NOMO-1 treated with dmso at 0.1 percent for 144 hours (cell line): Measurements from ENCODE around the gene NFATC2.

Source experiments
- DNase-seq: peaks from one replicate; lab custom pipeline; 2025; ENCODE audit not compliant: unreplicated experiment; lab: John Stamatoyannopoulos, UW

The NFATC2 gene

DNA sequence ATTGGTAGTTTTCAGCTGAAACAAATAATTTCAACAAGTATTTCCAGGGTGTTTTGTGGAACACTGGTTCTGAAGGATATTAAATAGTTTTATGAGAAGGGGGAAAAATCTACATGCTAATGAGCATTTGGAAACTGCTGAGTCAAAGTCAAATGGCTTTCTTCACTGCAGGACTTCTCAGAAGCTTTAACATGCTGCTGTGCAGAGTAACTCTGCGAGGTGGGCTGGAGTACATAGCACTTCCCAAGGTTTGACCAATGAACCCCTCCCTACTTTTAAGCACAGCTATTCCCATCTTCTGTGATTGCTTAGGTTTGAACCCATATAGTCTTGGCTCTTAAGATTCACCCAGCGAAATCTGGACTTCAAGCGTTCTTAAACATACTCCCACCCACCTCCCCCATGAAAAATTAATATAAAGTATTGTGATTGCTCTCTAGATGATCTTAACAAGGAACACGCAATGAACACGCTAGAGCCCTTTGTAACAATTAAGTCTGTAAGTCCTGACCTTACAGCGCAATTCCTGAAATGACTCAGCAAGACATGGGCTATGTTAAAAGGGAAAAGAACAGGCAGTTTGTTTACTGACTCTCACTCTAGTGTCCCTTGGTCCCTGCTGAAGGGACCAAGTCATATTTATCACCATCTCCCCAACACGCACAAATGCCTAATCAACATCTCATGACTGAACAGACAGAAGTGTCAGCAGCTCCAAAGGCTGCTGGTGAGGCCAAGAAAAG is 105.2 kb downstream of the NFATC2 start:
- no peak for DNase-seq

GRCh38 chr20:51434580-51435247 is 107.8 kb downstream of the NFATC2 start:
- DNase-seq = peak; percentile 8

DNA sequence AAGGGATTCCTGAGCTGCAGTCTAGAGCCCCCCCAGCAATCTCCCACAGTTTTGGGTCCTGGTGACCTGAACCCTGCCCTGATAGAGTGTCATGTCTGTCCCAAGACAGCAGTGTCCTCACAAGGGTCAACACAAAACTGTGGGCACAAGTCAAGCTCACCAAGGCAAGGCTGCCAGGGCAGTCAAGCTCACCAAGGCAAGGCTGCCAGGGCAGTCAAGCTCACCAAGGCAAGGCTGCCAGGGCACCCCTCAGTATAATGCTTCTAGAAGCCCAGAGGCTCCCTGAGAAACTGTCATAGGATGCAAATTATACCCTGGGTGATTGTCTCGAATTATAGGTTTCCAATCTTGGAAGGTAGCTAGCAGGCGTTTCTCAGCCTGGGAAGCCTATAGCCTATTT is 108.5 kb downstream of the NFATC2 start:
- DNase-seq = no peak

DNA sequence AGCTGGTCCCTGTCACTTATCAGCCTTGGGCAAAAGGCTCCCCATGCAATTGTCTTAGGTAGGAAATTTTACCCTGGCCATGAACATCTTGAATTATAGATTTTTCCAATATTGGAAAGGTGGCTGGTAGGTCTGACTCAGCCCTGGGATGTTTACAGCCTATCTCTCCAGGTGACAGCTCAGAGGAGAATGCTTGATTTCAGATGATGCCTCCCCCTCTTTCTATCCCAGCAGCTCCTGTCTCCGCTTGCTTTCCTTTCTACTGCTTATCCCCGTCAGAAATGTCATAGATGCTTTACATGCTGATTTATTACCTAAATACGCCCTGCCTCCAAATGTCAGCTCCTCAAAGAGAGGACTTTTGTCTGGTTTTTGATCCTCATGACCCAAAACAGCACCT is 109.6 kb downstream of the NFATC2 start:
- DNase-seq = no peak

DNA sequence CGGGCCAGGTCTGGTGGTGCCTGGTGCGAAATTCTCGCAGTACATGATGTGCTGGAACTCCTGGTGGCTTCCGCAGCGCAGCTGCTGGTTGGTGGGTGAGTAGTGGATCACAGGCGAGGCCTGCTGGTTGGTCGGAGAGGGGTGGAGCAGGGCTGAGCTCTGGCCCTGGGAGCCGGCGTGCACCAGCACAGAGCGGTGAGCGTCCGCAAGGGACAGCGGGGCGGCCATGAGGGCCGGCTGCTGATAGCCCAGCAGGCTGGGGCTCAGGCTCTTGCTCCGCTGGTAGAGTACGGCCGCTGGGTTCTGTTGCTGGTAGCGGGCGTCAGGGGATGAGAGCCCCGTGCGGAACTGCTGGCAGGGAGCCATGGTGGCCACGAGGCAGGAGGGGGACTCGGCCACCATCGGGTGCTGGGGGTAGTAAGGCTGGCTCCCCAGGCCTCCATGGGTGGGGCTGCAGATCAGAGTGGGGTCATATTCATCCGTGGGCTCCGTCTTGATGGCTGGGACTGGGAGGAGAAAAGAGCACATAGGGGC is 110.2 kb downstream of the NFATC2 start:
- no peak for DNase-seq

GRCh38 chr20:51431321-51431720 is 111.2 kb downstream of the NFATC2 start:
- no peak for DNase-seq

DNA sequence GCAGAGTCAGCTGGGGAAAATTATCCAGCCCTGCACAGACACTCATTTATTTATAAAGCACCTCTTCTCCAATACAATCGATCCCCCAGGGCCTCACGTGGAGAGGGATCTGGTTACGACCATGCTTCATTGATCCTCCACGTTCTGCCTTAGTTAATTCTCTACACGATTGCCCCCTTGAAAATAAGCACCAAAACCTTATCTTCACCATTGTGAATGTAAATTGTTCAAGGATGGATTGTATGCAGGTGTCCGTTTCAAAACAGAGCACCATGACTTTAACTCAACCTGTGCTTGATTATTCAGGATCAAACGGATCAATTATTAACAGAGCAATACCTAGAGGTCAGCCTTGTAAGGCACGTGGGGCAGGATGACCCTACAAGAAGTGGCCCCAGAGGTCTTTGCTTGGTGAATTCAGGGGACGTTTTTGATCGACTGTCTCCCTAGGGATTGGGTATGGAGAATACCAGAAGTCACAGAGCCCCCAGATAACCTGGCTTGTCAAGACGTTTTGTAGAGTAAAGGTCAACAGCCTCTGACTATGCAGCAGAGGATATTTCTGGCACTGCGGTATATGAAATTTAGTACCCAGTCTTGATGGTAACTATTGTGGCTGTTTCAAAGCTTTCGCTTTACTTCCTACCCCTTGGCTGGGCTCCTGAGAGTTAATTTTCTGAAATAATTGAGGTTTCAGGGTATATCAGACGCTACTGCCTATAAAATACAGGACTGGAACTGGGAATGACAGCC is 112.1 kb downstream of the NFATC2 start:
- DNase-seq = no peak

- no peak for DNase-seq
Observed at GRCh38 chr20:51429696-51430095, 112.8 kb downstream of the NFATC2 start.

DNA sequence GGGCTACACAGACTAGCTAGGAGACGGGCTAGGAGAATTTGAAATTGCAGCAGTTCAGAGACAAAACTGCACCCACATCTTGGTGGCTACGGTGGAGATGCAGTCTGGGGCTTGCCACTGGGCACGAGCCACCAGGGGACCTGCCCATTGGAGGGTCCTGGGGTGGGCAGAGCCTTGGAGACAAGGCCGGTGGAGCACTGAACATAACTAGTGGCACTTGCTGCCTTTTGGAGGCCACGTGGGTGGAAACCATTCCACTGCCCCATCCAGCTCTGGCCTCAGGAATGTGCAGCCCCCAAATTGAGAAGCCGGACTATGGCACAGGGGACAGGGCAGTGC is 113.4 kb downstream of the NFATC2 start:
- no peak for DNase-seq

DNA sequence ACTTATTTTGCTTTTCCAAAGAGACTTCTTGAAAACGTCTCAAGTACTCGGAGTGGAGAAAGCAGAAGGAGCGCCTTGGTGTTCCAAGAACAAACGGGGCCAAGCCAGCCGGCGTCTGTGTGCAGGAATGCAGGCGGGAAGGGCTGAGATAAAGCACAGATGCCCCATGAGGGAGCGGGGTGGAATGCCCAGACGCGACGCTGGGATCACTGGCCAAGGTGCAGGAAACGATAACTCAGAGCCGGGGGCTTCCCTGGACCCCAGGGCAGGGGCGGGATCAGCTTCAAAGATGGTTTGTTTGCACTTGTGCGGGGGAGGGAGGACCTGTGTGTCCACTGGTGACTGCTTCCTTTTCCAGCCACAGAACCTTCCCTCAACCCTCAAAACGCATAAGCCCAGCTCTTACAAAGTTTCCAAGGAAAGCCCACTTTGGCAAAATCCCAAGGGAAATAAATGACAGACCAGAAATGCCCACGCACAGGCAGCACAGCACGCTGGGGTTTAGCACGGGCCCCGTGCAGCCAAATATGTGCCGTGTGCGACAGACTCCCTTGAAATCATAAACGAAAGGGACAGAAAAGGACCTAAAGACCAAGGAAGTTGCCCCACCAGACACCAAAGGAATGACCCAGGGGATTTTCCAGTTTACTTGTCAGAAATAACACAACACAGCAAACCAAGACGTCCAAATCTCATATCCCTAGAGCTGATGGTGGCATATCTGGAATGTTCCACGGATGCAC is 113.9 kb downstream of the NFATC2 start:
- DNase-seq = no peak

DNA sequence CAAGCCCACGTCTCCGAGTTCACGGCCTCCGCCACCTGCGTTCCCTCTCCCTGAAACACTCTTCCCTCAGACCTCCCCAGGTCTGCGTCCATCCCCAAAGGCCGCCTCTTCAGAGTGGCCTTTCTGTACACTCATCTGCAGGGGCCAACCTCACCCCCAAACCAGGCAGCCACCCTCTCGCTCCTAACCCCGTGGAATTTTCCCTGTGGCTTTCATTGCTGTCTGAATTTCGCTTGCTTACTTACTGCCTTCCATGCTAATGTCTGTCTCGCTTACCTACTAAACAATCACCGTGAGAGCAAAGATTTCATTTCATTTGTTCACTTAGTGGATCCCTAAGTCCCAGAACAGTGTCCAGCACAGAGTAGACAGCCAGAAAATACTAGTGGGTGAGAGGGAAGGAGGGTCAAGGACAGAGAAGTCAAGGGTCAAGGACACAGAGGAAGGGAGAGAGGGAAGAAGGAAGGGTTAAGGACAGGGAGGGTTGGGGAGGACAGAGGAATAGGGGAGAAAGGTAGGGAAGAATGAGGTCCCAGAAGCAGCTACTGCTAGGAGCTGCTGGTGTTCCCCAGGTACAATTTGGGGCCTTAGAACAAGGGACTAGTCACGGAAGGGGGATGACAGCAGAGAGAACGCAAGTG is 114.7 kb downstream of the NFATC2 start:
- DNase-seq = no peak

- no peak for DNase-seq
Observed at GRCh38 chr20:51426718-51427650, 115.5 kb downstream of the NFATC2 start.

- no peak for DNase-seq
Observed at GRCh38 chr20:51425347-51426106, 117.0 kb downstream of the NFATC2 start.

GRCh38 chr20:51424270-51425117 is 118.0 kb downstream of the NFATC2 start:
- DNase-seq = no peak

- DNase-seq = no peak
Observed at GRCh38 chr20:51423810-51424209, 118.7 kb downstream of the NFATC2 start.

DNA sequence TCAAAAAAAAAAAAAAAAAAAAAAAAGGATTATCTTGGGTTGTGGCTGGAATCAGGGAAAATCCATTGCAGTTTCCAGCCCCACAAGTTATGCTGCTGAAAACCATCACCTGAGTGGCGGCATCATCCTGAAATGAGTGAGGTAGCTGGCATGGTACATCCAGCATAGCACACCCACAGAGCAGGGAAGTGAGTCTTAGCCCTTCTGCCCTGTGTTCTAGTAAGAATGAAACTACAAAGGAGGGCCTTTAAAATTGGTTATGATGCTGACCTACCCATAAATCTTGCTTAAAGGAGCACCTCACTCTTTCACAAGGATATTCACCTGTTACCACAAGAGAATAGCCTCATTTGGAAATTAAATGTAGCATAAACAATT is 119.2 kb downstream of the NFATC2 start:
- DNase-seq = no peak

- DNase-seq = no peak
Observed at GRCh38 chr20:51422514-51423289, 119.8 kb downstream of the NFATC2 start.
